ENCODE results near the gene CTBP2.

DNA sequence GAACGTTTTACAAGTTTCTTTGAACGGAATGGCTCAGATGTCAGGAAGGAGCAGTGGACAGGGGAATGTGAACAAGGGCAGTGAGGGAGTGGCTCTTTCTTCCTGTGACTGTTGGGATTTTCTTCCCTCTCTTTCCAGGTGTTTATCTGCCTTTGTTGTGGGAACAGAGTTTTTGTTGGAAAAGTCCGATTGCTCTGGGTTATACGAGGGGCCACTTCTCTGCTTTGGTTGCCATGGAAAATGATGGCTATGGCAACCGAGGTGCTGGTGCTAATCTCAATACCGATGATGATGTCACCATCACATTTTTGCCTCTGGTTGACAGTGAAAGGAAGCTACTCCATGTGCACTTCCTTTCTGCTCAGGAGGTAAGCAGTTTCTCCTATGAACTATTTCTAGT lies 177.0 kb downstream of the CTBP2 start:
- no peak for TF ChIP-seq MXI1 (IDR thresholded peaks at IDR 0.05; ENCODE audit: low read depth, low read length)
- no peak for TF ChIP-seq LARP7 (IDR thresholded peaks at IDR 0.05)
- no peak for TF ChIP-seq POLR2A (IDR thresholded peaks at IDR 0.05; ENCODE audit: low read depth, low read length)
- no peak for TF ChIP-seq EZH2 (IDR thresholded peaks at IDR 0.05; ENCODE audit: borderline replicate concordance, control insufficient read depth, low read depth, low read length)
- no peak for TF ChIP-seq DPF2 (IDR thresholded peaks at IDR 0.05)
- TF ChIP-seq, protein P1, sequence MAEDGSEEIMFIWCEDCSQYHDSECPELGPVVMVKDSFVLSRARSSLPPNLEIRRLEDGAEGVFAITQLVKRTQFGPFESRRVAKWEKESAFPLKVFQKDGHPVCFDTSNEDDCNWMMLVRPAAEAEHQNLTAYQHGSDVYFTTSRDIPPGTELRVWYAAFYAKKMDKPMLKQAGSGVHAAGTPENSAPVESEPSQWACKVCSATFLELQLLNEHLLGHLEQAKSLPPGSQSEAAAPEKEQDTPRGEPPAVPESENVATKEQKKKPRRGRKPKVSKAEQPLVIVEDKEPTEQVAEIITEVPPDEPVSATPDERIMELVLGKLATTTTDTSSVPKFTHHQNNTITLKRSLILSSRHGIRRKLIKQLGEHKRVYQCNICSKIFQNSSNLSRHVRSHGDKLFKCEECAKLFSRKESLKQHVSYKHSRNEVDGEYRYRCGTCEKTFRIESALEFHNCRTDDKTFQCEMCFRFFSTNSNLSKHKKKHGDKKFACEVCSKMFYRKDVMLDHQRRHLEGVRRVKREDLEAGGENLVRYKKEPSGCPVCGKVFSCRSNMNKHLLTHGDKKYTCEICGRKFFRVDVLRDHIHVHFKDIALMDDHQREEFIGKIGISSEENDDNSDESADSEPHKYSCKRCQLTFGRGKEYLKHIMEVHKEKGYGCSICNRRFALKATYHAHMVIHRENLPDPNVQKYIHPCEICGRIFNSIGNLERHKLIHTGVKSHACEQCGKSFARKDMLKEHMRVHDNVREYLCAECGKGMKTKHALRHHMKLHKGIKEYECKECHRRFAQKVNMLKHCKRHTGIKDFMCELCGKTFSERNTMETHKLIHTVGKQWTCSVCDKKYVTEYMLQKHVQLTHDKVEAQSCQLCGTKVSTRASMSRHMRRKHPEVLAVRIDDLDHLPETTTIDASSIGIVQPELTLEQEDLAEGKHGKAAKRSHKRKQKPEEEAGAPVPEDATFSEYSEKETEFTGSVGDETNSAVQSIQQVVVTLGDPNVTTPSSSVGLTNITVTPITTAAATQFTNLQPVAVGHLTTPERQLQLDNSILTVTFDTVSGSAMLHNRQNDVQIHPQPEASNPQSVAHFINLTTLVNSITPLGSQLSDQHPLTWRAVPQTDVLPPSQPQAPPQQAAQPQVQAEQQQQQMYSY (CRISPR knock-in tag; IDR thresholded peaks at IDR 0.05): no peak
- TF ChIP-seq, protein P2, sequence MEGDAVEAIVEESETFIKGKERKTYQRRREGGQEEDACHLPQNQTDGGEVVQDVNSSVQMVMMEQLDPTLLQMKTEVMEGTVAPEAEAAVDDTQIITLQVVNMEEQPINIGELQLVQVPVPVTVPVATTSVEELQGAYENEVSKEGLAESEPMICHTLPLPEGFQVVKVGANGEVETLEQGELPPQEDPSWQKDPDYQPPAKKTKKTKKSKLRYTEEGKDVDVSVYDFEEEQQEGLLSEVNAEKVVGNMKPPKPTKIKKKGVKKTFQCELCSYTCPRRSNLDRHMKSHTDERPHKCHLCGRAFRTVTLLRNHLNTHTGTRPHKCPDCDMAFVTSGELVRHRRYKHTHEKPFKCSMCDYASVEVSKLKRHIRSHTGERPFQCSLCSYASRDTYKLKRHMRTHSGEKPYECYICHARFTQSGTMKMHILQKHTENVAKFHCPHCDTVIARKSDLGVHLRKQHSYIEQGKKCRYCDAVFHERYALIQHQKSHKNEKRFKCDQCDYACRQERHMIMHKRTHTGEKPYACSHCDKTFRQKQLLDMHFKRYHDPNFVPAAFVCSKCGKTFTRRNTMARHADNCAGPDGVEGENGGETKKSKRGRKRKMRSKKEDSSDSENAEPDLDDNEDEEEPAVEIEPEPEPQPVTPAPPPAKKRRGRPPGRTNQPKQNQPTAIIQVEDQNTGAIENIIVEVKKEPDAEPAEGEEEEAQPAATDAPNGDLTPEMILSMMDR (IDR thresholded peaks at IDR 0.05 in 2 of 3, conservative IDR thresholded peaks at IDR 0.05 in 1 of 3; ENCODE audit: control insufficient read depth in 2 of 3, extremely low read depth in 1 of 3, insufficient read depth in 1 of 3, low read depth in 3 of 3, low read length in 3 of 3): no peak
- TF ChIP-seq YBX1 (IDR thresholded peaks at IDR 0.05): no peak
- TF ChIP-seq, protein P3, sequence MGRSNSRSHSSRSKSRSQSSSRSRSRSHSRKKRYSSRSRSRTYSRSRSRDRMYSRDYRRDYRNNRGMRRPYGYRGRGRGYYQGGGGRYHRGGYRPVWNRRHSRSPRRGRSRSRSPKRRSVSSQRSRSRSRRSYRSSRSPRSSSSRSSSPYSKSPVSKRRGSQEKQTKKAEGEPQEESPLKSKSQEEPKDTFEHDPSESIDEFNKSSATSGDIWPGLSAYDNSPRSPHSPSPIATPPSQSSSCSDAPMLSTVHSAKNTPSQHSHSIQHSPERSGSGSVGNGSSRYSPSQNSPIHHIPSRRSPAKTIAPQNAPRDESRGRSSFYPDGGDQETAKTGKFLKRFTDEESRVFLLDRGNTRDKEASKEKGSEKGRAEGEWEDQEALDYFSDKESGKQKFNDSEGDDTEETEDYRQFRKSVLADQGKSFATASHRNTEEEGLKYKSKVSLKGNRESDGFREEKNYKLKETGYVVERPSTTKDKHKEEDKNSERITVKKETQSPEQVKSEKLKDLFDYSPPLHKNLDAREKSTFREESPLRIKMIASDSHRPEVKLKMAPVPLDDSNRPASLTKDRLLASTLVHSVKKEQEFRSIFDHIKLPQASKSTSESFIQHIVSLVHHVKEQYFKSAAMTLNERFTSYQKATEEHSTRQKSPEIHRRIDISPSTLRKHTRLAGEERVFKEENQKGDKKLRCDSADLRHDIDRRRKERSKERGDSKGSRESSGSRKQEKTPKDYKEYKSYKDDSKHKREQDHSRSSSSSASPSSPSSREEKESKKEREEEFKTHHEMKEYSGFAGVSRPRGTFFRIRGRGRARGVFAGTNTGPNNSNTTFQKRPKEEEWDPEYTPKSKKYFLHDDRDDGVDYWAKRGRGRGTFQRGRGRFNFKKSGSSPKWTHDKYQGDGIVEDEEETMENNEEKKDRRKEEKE (IDR thresholded peaks at IDR 0.05): no peak
- no peak for TF ChIP-seq HDAC6 (IDR thresholded peaks at IDR 0.05; ENCODE audit: unreplicated experiment)
- no peak for TF ChIP-seq EP300 (IDR thresholded peaks at IDR 0.05; ENCODE audit: borderline replicate concordance in 1 of 2, control insufficient read depth in 1 of 2, low read depth in 2 of 2, low read length in 2 of 2)
- TF ChIP-seq EGR1 (IDR thresholded peaks at IDR 0.05; ENCODE audit: borderline replicate concordance in 1 of 2, low read depth in 2 of 2, low read length in 2 of 2): no peak
- no peak for TF ChIP-seq POLR2AphosphoS5 (IDR thresholded peaks at IDR 0.05; ENCODE audit: low read length)
- no peak for TF ChIP-seq SMC3 (IDR thresholded peaks at IDR 0.05; ENCODE audit: borderline replicate concordance, low read length)

Measured in GM12878 (cell line).